GM19351 (cell line): Measurements from ENCODE around the gene DLG2.

Experiments
- ATAC-seq: cut with Tn5 transposase; IDR thresholded peaks from one replicate; pipeline ENCODE4 v1.9.1; 2021; ENCODE audit warnings: mild to moderate bottlenecking, moderate library complexity; ENCODE audit not compliant: unreplicated experiment

The DLG2 gene

DNA sequence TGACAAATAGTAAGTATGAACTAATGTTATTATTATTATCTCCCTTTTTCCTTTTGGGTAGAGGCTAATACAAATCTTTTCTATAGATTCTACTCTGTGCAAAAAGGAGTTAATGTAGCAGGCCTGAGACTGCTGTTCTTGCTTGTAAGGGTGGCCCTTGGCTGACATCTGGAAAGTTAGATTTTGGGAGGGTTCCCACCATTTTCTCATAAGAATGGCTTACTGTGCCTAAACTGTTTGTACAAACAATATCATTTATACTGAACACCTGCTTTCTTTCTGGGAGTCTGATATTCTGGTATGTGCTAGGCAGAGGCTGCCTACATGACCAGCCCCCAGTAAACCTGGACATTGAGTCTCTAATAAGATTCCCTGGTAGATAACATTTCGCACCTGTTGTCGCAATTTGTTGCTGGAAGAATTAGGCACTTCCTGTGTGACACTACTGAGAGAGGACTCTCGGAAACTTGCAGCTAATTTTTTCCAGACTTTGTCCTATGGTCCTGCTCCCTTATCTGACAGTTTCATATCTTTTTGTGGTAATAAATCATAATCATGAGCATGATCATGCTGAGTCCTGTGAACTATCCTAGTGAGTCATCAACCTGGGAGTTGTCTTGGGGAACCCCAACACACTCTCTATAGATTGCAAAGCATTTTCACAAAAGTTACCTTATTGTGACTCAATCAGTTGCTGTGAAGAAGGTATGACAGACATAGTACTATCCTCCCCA lies 2083.3 kb downstream of the DLG2 start:
- no peak for ATAC-seq

- no peak for ATAC-seq
These were observed 2084.3 kb downstream of the DLG2 start for GRCh38 chr11:83542861-83543260.

GRCh38 chr11:83540728-83541127 lies 2086.4 kb downstream of the DLG2 start:
- ATAC-seq, result no peak

DNA sequence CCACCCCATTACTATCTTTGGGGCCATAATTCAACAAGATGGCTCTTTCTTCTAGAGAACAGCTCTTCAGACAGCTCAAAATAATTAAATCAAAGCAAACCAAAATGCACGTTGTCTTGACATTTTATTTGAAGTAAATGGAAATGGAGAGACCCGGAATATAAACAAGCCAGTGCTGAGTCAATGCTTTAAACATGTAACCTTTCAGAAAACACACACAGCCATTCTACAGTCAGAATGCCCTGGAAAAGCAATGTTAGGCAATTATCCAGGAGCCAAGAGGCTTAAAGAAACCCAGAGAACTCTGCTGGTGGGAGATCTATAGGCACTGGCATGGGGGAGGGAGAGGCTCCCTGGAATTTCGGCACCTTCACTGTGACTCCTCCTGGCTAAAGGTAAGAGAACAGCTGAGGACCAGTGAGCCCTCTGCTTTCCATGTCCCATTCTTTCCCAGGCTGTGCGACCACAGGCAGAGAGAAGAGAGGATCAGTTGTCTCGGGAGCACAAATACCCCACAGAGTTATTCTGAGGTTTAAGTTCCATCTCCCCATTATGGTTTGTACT lies 2086.9 kb downstream of the DLG2 start:
- no peak for ATAC-seq

DNA sequence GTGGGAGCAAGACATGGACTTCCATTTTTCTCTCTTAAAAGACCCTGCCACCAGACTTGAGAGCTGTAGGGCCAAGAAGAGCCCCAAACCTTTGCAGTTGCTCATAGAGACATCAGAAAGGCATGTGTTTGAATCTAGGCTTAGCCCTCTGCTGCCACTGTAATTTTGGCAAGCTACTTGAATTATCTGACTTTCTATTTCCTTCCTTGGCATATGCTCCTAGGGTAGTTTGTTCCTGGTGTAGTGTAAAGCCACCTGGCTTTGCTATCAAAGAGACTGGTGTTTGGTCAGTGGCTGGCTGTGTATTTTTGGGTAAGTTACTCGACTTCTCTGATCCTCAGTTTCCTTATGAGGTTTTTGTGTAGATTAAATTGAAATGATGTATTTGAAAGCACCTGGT lies 2088.9 kb downstream of the DLG2 start:
- no peak for ATAC-seq

DNA sequence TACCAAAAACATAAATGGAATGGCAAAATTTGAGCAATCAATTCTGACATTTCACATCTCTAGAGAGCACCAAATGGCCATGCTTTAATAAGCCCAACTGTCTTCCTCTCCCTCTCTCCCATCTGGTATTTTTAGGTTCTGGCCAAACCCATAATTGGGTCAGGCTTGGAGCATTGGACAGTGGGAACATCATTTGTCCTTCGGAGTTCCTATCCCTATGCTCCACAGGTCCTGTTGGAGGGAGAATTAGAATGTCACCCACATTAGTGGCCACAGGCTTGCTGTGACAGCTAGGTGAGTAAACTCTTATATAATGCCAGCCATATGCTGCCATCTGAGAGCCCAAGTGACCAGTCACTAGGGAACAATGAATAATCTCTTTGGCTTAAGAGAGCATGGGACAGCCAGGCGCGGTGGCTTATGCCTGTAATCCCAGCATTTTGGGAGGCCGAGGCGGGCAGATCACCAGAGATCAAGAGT lies 2090.0 kb downstream of the DLG2 start:
- no peak for ATAC-seq

DNA sequence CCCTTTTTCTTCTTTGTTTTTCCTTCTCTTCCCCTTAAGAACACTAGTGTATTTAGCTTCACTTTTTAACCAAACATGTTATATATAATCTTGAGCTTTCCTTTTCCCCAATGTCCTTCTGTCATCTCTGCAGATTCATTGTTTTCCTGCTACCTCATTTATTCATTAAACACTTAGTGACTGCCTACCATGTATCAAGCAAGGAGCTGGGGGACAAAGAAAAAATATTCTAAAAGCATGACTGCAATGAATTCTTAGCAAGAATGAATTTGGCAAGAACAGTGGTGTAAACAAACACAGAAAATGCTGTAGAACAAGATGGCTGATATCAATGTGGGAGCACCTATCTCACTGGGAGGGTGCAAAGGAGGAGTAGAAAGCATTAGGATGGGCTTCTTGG lies 2094.0 kb downstream of the DLG2 start:
- ATAC-seq, result no peak

GRCh38 chr11:83528877-83529276 lies 2098.3 kb downstream of the DLG2 start:
- ATAC-seq, result no peak

DNA sequence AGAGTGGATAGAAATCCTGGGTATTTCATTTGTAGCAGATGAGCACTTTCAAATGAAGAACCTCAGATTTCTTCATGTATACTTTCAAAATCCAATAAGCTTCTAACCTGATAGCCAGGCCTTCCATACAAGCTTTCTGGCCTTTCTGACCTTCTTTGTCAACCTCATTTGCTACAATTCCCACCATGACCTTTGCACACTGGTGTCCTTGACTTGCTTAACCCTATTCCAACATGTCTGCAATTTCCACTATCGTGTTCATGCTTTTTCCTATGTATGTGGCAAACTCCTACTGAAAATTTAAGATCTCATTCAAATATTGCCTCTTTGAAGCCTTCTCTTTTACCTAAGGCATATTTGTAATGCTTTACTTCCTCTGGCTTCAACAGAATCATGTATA lies 2098.9 kb downstream of the DLG2 start:
- ATAC-seq, result no peak

DNA sequence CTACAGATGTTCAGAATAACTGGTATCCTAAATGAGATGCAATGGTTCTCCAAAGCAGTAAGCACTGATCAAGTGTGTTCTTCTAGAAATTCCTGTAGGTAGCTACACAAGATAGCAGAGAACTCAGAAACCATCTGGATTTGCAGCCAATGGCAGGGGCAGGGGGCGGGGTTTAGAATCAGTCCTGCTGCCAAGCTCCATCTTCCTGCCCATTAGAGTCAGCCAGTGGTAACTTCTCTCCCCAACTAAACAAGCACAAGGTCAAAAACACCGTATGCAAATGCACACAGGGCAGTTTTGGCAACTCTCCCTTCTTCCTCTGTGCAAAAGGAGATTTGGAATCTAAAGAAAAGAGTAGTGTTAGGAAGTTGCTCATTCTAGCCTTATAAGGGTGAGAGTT lies 2103.5 kb downstream of the DLG2 start:
- no peak for ATAC-seq

DNA sequence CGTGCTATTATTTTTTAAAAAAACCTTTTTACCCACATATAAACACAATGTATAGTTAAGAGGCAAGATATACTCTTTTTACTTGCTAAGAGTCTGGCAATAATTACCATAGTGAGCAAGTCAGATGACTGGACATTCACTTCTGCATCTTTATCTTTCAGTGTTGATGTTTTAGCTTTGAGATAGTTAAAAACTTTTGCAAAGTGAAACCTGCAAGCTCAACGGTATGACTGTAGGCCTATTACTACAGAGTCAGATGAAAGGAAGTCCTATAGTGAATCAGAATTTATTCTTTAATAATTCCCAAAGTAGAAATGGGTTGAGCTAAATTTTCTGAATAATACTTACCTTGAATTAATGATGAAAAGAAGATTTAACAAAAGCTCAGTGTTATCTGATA lies 2104.2 kb downstream of the DLG2 start:
- no peak for ATAC-seq

GRCh38 chr11:83521647-83522596 lies 2105.2 kb downstream of the DLG2 start:
- ATAC-seq, result no peak

- no peak for ATAC-seq
These were observed 2106.3 kb downstream of the DLG2 start for GRCh38 chr11:83520849-83521248.

GRCh38 chr11:83511646-83512045 lies 2115.5 kb downstream of the DLG2 start:
- ATAC-seq, result no peak

GRCh38 chr11:83510530-83511460 lies 2116.3 kb downstream of the DLG2 start:
- no peak for ATAC-seq

- ATAC-seq, result no peak
These were observed 2118.3 kb downstream of the DLG2 start for GRCh38 chr11:83508804-83509203.

DNA sequence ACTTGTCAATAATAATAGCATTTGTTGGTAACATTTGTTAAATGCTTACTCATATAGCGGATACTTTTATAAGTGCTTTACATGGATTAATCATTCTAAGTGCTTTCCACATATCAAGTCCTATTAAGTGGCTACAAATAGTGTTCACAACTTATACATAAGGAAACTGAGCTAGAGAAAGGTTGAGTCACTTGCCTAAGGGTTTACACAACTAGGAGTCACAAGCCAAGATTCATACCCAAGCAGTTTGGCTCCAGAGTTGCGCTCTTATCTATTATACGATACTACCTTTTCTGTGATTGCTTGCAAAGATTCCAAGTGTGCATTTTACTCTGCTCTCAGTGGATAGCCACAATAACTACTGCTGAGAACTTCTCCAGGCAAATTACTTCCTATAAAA lies 2125.1 kb downstream of the DLG2 start:
- no peak for ATAC-seq

- no peak for ATAC-seq
These were observed 2133.2 kb downstream of the DLG2 start for GRCh38 chr11:83493917-83494316.

DNA sequence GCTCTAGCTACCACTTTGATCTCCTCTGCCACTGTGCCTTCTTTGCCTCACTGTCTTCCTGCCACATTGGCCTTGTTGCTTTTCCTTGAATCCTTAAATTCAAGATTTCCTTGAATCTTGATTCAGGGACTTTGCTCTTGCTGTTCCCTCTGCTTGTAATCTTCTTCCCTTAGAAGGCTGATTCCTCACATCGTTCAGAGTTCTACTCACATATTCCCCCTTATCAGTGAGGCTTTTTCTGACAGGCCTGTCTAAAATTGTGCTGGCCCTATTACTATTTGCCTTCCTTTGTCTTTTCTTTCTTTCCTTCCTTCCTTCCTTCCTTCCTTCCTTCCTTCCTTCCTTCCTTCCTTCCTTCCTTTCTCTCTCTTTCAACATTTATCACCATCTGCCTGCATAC lies 2134.1 kb downstream of the DLG2 start:
- ATAC-seq, result no peak

- no peak for ATAC-seq
These were observed 2143.3 kb downstream of the DLG2 start for GRCh38 chr11:83483808-83484207.

- no peak for ATAC-seq
These were observed 2146.3 kb downstream of the DLG2 start for GRCh38 chr11:83480811-83481210.
